ENCODE measurements around the gene SNX20. TPM values are rescaled to one million over a fixed set of nuclear protein-coding genes. Genes with fewer than 3 reads are reported as not detected.
A peak's percentile ranks its signal among the peaks of the same experiment; 100 is the strongest.

Gene SNX20
- total and polyA plus RNA-seq, 2 of the 13 experiments (the other 11 are each of a cell fraction or from before 2014, with no cell fraction given) = not detected

DNA sequence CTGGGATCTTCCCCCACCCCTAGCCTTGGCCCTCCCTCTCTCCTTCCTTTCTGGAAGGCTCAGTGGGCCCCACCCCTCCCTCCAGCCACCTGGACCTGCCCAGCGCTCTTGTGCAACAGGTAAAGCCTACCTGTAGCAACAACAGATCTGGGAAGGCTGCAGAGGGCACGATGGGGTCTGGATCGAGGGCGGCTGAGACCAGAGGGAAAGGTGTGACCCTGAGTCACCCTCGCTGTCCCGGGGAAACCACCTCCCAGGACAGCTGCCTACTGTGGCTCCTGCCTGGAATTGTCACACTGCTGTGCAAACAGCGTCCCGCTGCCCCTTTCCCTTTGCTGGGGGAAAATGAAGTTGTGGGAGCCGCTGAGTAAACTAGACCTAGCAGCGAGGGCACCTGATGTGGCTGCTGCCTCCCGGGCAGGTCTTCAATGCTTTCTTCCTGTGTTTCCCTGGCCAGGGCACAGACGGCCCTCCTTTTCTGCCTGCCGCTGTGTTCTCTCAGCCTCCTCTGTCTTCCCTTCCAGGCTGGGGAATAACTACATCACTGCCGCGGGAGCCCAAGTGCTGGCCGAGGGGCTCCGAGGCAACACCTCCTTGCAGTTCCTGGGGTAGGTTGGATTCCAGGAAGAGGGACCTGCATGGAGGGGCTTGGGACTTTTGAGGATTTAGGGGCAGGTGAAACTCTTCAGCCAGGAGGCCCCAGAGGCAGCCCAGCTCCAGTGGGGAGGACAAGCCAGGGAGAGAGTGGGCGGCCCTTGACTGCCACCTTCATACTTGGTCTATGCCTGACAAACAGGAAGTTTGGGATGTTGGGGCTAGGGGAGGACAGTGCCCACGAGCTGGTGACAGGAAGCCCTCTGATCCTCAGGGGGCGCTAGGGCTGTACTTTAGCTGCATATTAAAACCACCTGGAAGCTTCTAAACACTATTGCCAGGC is 38.6 kb upstream of the SNX20 start (continued):
- TF ChIP-seq, protein P1, sequence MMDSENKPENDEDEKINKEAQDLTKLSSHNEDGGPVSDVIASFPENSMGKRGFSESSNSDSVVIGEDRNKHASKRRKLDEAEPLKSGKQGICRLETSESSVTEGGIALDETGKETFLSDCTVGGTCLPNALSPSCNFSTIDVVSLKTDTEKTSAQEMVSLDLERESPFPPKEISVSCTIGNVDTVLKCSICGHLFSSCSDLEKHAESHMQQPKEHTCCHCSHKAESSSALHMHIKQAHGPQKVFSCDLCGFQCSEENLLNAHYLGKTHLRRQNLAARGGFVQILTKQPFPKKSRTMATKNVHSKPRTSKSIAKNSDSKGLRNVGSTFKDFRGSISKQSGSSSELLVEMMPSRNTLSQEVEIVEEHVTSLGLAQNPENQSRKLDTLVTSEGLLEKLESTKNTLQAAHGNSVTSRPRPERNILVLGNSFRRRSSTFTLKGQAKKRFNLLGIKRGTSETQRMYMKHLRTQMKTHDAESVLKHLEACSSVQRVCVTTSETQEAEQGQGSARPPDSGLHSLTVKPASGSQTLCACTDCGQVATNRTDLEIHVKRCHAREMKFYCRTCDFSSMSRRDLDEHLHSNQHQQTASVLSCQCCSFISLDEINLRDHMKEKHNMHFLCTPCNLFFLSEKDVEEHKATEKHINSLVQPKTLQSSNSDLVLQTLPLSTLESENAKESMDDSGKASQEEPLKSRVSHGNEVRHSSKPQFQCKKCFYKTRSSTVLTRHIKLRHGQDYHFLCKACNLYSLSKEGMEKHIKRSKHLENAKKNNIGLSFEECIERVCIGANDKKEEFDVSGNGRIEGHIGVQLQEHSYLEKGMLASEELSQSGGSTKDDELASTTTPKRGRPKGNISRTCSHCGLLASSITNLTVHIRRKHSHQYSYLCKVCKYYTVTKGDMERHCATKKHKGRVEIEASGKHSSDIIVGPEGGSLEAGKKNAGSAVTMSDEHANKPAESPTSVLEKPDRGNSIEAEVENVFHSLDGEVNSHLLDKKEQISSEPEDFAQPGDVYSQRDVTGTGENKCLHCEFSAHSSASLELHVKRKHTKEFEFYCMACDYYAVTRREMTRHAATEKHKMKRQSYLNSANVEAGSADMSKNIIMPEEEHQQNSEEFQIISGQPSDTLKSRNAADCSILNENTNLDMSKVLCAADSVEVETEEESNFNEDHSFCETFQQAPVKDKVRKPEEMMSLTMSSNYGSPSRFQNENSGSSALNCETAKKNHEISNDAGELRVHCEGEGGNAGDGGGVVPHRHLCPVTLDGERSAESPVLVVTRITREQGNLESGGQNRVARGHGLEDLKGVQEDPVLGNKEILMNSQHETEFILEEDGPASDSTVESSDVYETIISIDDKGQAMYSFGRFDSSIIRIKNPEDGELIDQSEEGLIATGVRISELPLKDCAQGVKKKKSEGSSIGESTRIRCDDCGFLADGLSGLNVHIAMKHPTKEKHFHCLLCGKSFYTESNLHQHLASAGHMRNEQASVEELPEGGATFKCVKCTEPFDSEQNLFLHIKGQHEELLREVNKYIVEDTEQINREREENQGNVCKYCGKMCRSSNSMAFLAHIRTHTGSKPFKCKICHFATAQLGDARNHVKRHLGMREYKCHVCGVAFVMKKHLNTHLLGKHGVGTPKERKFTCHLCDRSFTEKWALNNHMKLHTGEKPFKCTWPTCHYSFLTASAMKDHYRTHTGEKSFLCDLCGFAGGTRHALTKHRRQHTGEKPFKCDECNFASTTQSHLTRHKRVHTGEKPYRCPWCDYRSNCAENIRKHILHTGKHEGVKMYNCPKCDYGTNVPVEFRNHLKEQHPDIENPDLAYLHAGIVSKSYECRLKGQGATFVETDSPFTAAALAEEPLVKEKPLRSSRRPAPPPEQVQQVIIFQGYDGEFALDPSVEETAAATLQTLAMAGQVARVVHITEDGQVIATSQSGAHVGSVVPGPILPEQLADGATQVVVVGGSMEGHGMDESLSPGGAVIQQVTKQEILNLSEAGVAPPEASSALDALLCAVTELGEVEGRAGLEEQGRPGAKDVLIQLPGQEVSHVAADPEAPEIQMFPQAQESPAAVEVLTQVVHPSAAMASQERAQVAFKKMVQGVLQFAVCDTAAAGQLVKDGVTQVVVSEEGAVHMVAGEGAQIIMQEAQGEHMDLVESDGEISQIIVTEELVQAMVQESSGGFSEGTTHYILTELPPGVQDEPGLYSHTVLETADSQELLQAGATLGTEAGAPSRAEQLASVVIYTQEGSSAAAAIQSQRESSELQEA (CRISPR knock-in tag; IDR thresholded peaks at IDR 0.05; ENCODE audit: not compliant biosample characterization) = peak; percentile 60
- no peak for TF ChIP-seq KLF6 (CRISPR knock-in tag; IDR thresholded peaks at IDR 0.05)
- TF ChIP-seq, protein P2, sequence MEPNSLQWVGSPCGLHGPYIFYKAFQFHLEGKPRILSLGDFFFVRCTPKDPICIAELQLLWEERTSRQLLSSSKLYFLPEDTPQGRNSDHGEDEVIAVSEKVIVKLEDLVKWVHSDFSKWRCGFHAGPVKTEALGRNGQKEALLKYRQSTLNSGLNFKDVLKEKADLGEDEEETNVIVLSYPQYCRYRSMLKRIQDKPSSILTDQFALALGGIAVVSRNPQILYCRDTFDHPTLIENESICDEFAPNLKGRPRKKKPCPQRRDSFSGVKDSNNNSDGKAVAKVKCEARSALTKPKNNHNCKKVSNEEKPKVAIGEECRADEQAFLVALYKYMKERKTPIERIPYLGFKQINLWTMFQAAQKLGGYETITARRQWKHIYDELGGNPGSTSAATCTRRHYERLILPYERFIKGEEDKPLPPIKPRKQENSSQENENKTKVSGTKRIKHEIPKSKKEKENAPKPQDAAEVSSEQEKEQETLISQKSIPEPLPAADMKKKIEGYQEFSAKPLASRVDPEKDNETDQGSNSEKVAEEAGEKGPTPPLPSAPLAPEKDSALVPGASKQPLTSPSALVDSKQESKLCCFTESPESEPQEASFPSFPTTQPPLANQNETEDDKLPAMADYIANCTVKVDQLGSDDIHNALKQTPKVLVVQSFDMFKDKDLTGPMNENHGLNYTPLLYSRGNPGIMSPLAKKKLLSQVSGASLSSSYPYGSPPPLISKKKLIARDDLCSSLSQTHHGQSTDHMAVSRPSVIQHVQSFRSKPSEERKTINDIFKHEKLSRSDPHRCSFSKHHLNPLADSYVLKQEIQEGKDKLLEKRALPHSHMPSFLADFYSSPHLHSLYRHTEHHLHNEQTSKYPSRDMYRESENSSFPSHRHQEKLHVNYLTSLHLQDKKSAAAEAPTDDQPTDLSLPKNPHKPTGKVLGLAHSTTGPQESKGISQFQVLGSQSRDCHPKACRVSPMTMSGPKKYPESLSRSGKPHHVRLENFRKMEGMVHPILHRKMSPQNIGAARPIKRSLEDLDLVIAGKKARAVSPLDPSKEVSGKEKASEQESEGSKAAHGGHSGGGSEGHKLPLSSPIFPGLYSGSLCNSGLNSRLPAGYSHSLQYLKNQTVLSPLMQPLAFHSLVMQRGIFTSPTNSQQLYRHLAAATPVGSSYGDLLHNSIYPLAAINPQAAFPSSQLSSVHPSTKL (CRISPR knock-in tag; IDR thresholded peaks at IDR 0.05) = peak; percentile 13; the same call in 1 of the 2 replicates
- TF ChIP-seq ZFP36 (IDR thresholded peaks at IDR 0.05; ENCODE audit: borderline replicate concordance, low read depth, low read length, partially characterized antibody) = no peak
- TF ChIP-seq SRSF1 (optimal IDR thresholded peaks at IDR 0.05; ENCODE audit: low read depth, low read length) = peak; percentile 48
- no peak for TF ChIP-seq GTF2F1 (IDR thresholded peaks at IDR 0.05; ENCODE audit: low read length)
- TF ChIP-seq, protein P3, sequence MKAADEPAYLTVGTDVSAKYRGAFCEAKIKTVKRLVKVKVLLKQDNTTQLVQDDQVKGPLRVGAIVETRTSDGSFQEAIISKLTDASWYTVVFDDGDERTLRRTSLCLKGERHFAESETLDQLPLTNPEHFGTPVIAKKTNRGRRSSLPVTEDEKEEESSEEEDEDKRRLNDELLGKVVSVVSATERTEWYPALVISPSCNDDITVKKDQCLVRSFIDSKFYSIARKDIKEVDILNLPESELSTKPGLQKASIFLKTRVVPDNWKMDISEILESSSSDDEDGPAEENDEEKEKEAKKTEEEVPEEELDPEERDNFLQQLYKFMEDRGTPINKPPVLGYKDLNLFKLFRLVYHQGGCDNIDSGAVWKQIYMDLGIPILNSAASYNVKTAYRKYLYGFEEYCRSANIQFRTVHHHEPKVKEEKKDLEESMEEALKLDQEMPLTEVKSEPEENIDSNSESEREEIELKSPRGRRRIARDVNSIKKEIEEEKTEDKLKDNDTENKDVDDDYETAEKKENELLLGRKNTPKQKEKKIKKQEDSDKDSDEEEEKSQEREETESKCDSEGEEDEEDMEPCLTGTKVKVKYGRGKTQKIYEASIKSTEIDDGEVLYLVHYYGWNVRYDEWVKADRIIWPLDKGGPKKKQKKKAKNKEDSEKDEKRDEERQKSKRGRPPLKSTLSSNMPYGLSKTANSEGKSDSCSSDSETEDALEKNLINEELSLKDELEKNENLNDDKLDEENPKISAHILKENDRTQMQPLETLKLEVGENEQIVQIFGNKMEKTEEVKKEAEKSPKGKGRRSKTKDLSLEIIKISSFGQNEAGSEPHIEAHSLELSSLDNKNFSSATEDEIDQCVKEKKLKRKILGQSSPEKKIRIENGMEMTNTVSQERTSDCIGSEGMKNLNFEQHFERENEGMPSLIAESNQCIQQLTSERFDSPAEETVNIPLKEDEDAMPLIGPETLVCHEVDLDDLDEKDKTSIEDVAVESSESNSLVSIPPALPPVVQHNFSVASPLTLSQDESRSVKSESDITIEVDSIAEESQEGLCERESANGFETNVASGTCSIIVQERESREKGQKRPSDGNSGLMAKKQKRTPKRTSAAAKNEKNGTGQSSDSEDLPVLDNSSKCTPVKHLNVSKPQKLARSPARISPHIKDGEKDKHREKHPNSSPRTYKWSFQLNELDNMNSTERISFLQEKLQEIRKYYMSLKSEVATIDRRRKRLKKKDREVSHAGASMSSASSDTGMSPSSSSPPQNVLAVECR (CRISPR knock-in tag; IDR thresholded peaks at IDR 0.05; ENCODE audit: borderline replicate concordance) = 0 out of 2 replicates have a peak, but pooled peaks have one; percentile 33
- no peak for TF ChIP-seq FOXA1 (IDR thresholded peaks at IDR 0.05)
- TF ChIP-seq FOXA1 (CRISPR knock-in tag; IDR thresholded peaks at IDR 0.05) = peak; percentile 68
- peak; percentile 64 for TF ChIP-seq ELF1 (CRISPR knock-in tag; IDR thresholded peaks at IDR 0.05)

All from HepG2 (cell line).